K562 (cell line): ENCODE data around the gene KIAA0513. TPM values are rescaled to one million over a fixed set of nuclear protein-coding genes. Genes with fewer than 3 reads are reported as not detected.
A peak's percentile ranks its signal among the peaks of the same experiment; 100 is the strongest.

Source experiments
- ATAC-seq: fragments of 200-7000 bp; cut with Tn5 transposase; 3 replicates; pipeline ENCODE4 v1.9.1; 2020; ENCODE audit warnings: moderate library complexity
- BruUV-seq: library from RNA; stranded (reverse); fragments of 400-500 nt; replicated peaks from 2 replicates; lab custom pipeline; 2021; lab: Mats Ljungman, UMichigan
- CTCF ChIA-PET: fragments of 300-600 bp; formaldehyde crosslinking; extraction: SDS; loops from one replicate; lab custom pipeline; 2021; ENCODE audit warnings: low intra/inter-chr PET ratio; lab: Yijun Ruan, JAX
- POLR2A ChIA-PET: fragments of 300-600, 350-650 bp; sonication (Branson Sonifier 250); formaldehyde crosslinking; extraction: SDS; loops from one replicate; lab custom pipeline; 2021; ENCODE audit warnings: antibody characterized with exemption, inconsistent platforms; lab: Yijun Ruan, JAX
- DNase-seq, 4 experiments: peaks; one replicate each; pipeline versions ENCODE4 v3.0.0 to v3.0.0-alpha.2; 2011 to 2018; ENCODE audit warnings: low spot score in 3 of 4, mixed read lengths in 3 of 4; ENCODE audit errors: extremely low read depth in 1 of 4
- FAIRE-seq: peaks from 2 replicates; lab custom pipeline; 2011; peaks lifted over from hg19 to GRCh38; lab: Jason Lieb, UNC
- H2AFZ ChIP-seq: 2 replicates; pipeline ENCODE4 v1.6.0; 2011; ENCODE audit warnings: low read depth, low read length, control low read depth, inconsistent platforms
- H3K27ac ChIP-seq: fragments of 200-600 bp; 3 replicates; pipeline ENCODE4 v1.8.0; 2011; ENCODE audit warnings: low read depth, mild to moderate bottlenecking, control low read depth, inconsistent platforms, low read length, moderate library complexity, mixed read lengths; ENCODE audit errors: extremely low read depth
- H3K27me3 ChIP-seq, 2 experiments: fragments of 300-600 bp in 1 of 2; 2 replicates in 1 of 2; 3 replicates in 1 of 2; pipeline versions ENCODE4 v1.6.0 to v1.8.0; 2011; ENCODE audit warnings: inconsistent platforms in 2 of 2, low read length in 2 of 2, mild to moderate bottlenecking in 1 of 2, mixed read lengths in 1 of 2, moderate library complexity in 1 of 2; ENCODE audit not compliant: control insufficient read depth in 2 of 2, insufficient read depth in 2 of 2
- H3K36me3 ChIP-seq: fragments of 300-600 bp; 3 replicates; pipeline ENCODE4 v1.8.0; 2011; ENCODE audit warnings: mild to moderate bottlenecking, low read length, inconsistent platforms; ENCODE audit not compliant: control insufficient read depth, insufficient read depth
- H3K4me1 ChIP-seq, 2 experiments: fragments of 200-600 bp in 1 of 2; replicated peaks in 1 of 2; 2 replicates in 1 of 2; 3 replicates in 1 of 2; pipeline versions ENCODE4 v1.5.1 to v1.8.0; 2011; ENCODE audit warnings: inconsistent platforms in 2 of 2, low read length in 2 of 2, mild to moderate bottlenecking in 1 of 2, mixed read lengths in 1 of 2, moderate library complexity in 1 of 2; ENCODE audit not compliant: control insufficient read depth in 2 of 2, insufficient read depth in 2 of 2
- H3K4me2 ChIP-seq: 2 replicates; pipeline ENCODE4 v1.6.1; 2011; ENCODE audit warnings: low read length, control low read depth, inconsistent platforms, mixed read lengths; ENCODE audit not compliant: insufficient read depth
- H3K4me3 ChIP-seq: fragments of 200-600 bp; sonication (generic), shearing (Covaris generic); 2 replicates; pipeline ENCODE4 v1.5.1; 2016; ENCODE audit warnings: control low read depth, inconsistent platforms
- H3K79me2 ChIP-seq: fragments of 200-600 bp; 3 replicates; pipeline ENCODE4 v1.8.0; 2011; ENCODE audit warnings: low read length, inconsistent platforms; ENCODE audit not compliant: control insufficient read depth, insufficient read depth
- H3K9ac ChIP-seq, 2 experiments: 2 replicates each; pipeline versions ENCODE4 v1.6.0 to v1.6.1; 2011; ENCODE audit warnings: low read depth in 2 of 2, low read length in 2 of 2, control low read depth in 1 of 2, inconsistent platforms in 1 of 2, mild to moderate bottlenecking in 1 of 2, mixed read lengths in 1 of 2; ENCODE audit not compliant: insufficient read depth in 1 of 2
- H3K9me1 ChIP-seq: one replicate; pipeline ENCODE4 v1.6.0; 2011; ENCODE audit warnings: inconsistent platforms, mild to moderate bottlenecking, low read length, moderate library complexity; ENCODE audit not compliant: control insufficient read depth, insufficient read depth
- H3K9me3 ChIP-seq: replicated peaks from 2 replicates; pipeline ENCODE4 v1.5.1; 2011; ENCODE audit warnings: low read depth, low read length, inconsistent platforms; ENCODE audit not compliant: control insufficient read depth, insufficient read depth
- H4K20me1 ChIP-seq: replicated peaks from 2 replicates; pipeline ENCODE4 v1.6.1; 2011; ENCODE audit warnings: low read length, inconsistent platforms, mixed read lengths; ENCODE audit not compliant: control insufficient read depth, insufficient read depth
- DDX20 ChIP-seq: fragments of 450-650 bp; IDR thresholded peaks from 2 replicates; pipeline ENCODE4 v1.6.1; 2016; ENCODE audit warnings: missing genetic modification characterization, low read depth, mild to moderate bottlenecking, missing compliant biosample characterization, moderate library complexity
- GTF2E2 ChIP-seq: fragments of 200-800 bp; sonication (Bioruptor generic); IDR thresholded peaks from 2 replicates; pipeline ENCODE4 v1.6.1; 2016; ENCODE audit warnings: missing genetic modification characterization, missing compliant biosample characterization
- HCFC1 ChIP-seq: IDR thresholded peaks from 2 replicates; pipeline ENCODE4 v1.6.1; 2012; ENCODE audit warnings: low read depth, low read length, improper control_type of control experiment
- PML ChIP-seq: IDR thresholded peaks from 2 replicates; pipeline ENCODE4 v1.6.1; 2012; ENCODE audit warnings: low read length, inconsistent platforms
- WGBS: fragments of 100-300 bp; shearing (Covaris generic); methylation state at CpG from one replicate; pipeline ENCODE4 v1.1.6; 2016; ENCODE audit warnings: low coverage, mixed read lengths; ENCODE audit not compliant: insufficient coverage; ENCODE audit errors: missing lambda C conversion rate; 5-methylcytosine and 5-hydroxymethylcytosine counted together
- in situ Hi-C: fragments of 300-500 bp; cut with MboI; formaldehyde crosslinking; loops from 4 replicates; pipeline ENCODE4 v1.15.0; 2018; ENCODE audit warnings: inconsistent platforms, mixed read lengths
- intact Hi-C: fragments of 100-400 bp; cut with micrococcal nuclease; formaldehyde crosslinking; loops from 2 replicates; pipeline ENCODE4 v1.14.2; 2022
- polyA plus RNA-seq, 8 experiments: library from polyadenylated mRNA; depleted of rRNA in 4 of 8; stranded (reverse) in 5 of 8; unstranded in 3 of 8; fragments of >200 nt; fragmentation: Nextera tagmentation in 2 of 8; fragmentation: Illumina TruSeq in 1 of 8; extraction: Ambion mirVana in 2 of 8; extraction: Trizol in 1 of 8; gene quantifications; 2 replicates each; pipeline versions ENCODE4 v1.2.1 to v1.2.3, GENCODE V29; 2011 to 2014; ENCODE audit warnings: inconsistent platforms in 1 of 8, missing spikeins in 1 of 8
- total RNA-seq, 7 experiments: library from RNA; depleted of rRNA in 6 of 7; stranded (reverse); fragments of >200 nt in 6 of 7; fragmentation: Illumina TruSeq in 2 of 7; extraction: Trizol in 2 of 7; gene quantifications; 2 replicates each; pipeline versions ENCODE4 v1.2.1 to v1.2.3, GENCODE V29; 2011 to 2021; ENCODE audit warnings: low replicate concordance in 1 of 7
- TF ChIP-seq, protein P1 (sequence below), 2 experiments: fragments of 450-650 bp; IDR thresholded peaks; 2 replicates each; pipeline ENCODE4 v1.6.1; 2018; ENCODE audit warnings: mild to moderate bottlenecking in 2 of 2, low read depth in 1 of 2; ENCODE audit not compliant: partially characterized antibody in 2 of 2
- TF ChIP-seq, protein P2 (sequence below), 2 experiments: fragments of 200-800 bp in 1 of 2; sonication (Bioruptor generic) in 1 of 2; sonication (generic) in 1 of 2; formaldehyde crosslinking in 1 of 2; IDR thresholded peaks in 1 of 2; conservative IDR thresholded peaks in 1 of 2; 2 replicates each; pipeline versions ENCODE4 v1.5.0 to v1.6.1; 2016 to 2020; ENCODE audit warnings: missing compliant biosample characterization in 1 of 2, missing genetic modification characterization in 1 of 2, missing genetic modification reagents in 1 of 2

Gene KIAA0513
- total and polyA plus RNA-seq, 9 of the 15 experiments (the other 6 are each of a cell fraction or from before 2014, with no cell fraction given): 0.18 to 13.7 (median 10.2) TPM

DNA sequence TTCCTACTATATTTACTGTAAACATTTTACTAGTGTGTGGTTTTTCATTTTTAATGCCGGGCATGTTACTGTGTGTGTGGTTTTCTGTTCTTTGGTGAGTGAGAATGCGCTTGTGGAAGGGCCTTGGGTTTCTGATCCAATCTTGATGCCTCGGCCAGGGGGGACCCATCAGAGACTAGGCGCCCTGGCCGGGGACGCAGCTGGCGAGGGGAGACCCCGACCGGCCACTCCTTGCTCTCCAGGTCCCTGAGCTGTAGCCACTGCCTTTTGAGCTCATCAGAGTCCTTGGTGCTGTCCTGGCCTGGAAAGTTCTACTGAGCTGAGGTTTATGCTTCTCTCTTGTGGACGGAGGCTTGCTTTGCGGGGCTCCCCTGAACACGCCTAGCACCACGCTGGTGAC, 37.5 kb downstream of the KIAA0513 start:
- POLR2A ChIA-PET: interaction anchor here (0.6 to 3.4 kb wide), 4 partner anchors 10 to 310 kb away, joined by 3 to 14 read pairs (median 4); no protein-coding TSS in a partner anchor
- Histone ChIP-seq H2AFZ (no peak overlapping the region), H3K79me2 (no peaks in the 10 kb centered on the region), H3K9me3 (no peaks in the 10 kb centered on the region), H4K20me1 (peaks cover 14% of the 10 kb centered on the region), H3K36me3 (peaks cover 21% of the 10 kb centered on the region; the same call in 2 of the 3 replicates), H3K27ac (no peak overlapping the region), H3K4me2 (no peak overlapping the region), H3K9me1 (no peaks in the 10 kb centered on the region), H3K4me3 (no peak overlapping the region), H3K9ac (peak overlapping the region in 1 of 2 experiments; percentile 63; a peak in 2 of 4 replicates), H3K27me3 (no peaks in the 10 kb centered on the region), H3K4me1 (peaks cover 5 to 6% of the 10 kb centered on the region in 2 experiments; a peak in 4 of 5 replicates)
- no peak for FAIRE-seq
- intact Hi-C loops (no loop called here), in situ Hi-C loops (no loop called here)
- no peak for TF ChIP-seq GTF2E2 (tag)
- no peak for TF ChIP-seq PML
- TF ChIP-seq, protein P1, sequence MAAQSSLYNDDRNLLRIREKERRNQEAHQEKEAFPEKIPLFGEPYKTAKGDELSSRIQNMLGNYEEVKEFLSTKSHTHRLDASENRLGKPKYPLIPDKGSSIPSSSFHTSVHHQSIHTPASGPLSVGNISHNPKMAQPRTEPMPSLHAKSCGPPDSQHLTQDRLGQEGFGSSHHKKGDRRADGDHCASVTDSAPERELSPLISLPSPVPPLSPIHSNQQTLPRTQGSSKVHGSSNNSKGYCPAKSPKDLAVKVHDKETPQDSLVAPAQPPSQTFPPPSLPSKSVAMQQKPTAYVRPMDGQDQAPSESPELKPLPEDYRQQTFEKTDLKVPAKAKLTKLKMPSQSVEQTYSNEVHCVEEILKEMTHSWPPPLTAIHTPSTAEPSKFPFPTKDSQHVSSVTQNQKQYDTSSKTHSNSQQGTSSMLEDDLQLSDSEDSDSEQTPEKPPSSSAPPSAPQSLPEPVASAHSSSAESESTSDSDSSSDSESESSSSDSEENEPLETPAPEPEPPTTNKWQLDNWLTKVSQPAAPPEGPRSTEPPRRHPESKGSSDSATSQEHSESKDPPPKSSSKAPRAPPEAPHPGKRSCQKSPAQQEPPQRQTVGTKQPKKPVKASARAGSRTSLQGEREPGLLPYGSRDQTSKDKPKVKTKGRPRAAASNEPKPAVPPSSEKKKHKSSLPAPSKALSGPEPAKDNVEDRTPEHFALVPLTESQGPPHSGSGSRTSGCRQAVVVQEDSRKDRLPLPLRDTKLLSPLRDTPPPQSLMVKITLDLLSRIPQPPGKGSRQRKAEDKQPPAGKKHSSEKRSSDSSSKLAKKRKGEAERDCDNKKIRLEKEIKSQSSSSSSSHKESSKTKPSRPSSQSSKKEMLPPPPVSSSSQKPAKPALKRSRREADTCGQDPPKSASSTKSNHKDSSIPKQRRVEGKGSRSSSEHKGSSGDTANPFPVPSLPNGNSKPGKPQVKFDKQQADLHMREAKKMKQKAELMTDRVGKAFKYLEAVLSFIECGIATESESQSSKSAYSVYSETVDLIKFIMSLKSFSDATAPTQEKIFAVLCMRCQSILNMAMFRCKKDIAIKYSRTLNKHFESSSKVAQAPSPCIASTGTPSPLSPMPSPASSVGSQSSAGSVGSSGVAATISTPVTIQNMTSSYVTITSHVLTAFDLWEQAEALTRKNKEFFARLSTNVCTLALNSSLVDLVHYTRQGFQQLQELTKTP (IDR thresholded peaks at IDR 0.05; ENCODE audit: low read depth in 1 of 2, partially characterized antibody in 2 of 2): no peak
- no peak for TF ChIP-seq DDX20 (tag)
- TF ChIP-seq, protein P2, sequence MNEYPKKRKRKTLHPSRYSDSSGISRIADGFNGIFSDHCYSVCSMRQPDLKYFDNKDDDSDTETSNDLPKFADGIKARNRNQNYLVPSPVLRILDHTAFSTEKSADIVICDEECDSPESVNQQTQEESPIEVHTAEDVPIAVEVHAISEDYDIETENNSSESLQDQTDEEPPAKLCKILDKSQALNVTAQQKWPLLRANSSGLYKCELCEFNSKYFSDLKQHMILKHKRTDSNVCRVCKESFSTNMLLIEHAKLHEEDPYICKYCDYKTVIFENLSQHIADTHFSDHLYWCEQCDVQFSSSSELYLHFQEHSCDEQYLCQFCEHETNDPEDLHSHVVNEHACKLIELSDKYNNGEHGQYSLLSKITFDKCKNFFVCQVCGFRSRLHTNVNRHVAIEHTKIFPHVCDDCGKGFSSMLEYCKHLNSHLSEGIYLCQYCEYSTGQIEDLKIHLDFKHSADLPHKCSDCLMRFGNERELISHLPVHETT (CRISPR knock-in tag; conservative IDR thresholded peaks at IDR 0.05 in 1 of 2, IDR thresholded peaks at IDR 0.05 in 1 of 2): no peak
- no peak for TF ChIP-seq HCFC1
- ATAC-seq: no peak
- CTCF ChIA-PET: no interaction called here
- 78% methylated on average over 13 of the region's 13 CpGs for whole genome bisulfite sequencing
- DNase-seq: no peak
- BruUV-seq: no TSS peak
